Measurements from ENCODE around the gene ZNF319.

- TF ChIP-seq CTCF (IDR thresholded peaks at IDR 0.05; ENCODE audit: low read length) (no peak), EZH2phosphoT487 (IDR thresholded peaks at IDR 0.05; ENCODE audit: low read length) (no peak)
Measured at GRCh38 chr16:57997528-57998265, 2.8 kb downstream of the ZNF319 start.
